ENCODE results near the gene ITPR3. TPM values are rescaled to one million over a fixed set of nuclear protein-coding genes. Genes with fewer than 3 reads are reported as not detected.

The ITPR3 gene
- total RNA-seq, 1 donor = 91.2 TPM

DNA sequence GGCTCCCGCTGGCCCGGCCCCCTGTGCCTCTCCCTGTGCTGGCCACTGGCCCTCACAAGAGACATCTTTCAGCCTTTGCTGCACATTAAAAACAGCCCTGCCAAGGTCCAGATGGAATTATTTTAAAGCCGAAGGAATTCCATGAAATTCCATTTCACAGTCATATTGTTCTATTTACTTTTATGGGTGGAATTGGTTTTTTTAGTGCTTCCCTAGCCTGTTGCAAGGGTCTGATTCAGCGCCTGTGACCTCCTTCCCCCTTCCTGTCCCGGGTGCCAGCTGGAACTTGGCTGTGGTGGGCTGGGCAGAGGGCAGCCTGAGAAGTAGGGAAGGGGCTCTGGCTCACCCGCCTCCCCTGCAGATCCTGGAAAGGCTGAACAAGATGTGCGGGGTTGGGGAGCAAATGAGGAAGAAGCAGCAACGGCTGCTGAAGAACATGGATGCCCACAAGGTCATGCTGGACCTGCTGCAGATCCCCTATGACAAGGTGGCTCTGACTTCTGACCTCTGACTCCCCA is 56.1 kb downstream of the ITPR3 start:
- peak; percentile 55 for DNase-seq (ENCODE audit: low read depth)
- TF ChIP-seq, protein P1, sequence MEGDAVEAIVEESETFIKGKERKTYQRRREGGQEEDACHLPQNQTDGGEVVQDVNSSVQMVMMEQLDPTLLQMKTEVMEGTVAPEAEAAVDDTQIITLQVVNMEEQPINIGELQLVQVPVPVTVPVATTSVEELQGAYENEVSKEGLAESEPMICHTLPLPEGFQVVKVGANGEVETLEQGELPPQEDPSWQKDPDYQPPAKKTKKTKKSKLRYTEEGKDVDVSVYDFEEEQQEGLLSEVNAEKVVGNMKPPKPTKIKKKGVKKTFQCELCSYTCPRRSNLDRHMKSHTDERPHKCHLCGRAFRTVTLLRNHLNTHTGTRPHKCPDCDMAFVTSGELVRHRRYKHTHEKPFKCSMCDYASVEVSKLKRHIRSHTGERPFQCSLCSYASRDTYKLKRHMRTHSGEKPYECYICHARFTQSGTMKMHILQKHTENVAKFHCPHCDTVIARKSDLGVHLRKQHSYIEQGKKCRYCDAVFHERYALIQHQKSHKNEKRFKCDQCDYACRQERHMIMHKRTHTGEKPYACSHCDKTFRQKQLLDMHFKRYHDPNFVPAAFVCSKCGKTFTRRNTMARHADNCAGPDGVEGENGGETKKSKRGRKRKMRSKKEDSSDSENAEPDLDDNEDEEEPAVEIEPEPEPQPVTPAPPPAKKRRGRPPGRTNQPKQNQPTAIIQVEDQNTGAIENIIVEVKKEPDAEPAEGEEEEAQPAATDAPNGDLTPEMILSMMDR (IDR thresholded peaks at IDR 0.05; ENCODE audit: insufficient read depth, low read length) = no peak
- H3K4me3 ChIP-seq (ENCODE audit: low read depth, low read length) = no peak overlapping the region

DNA sequence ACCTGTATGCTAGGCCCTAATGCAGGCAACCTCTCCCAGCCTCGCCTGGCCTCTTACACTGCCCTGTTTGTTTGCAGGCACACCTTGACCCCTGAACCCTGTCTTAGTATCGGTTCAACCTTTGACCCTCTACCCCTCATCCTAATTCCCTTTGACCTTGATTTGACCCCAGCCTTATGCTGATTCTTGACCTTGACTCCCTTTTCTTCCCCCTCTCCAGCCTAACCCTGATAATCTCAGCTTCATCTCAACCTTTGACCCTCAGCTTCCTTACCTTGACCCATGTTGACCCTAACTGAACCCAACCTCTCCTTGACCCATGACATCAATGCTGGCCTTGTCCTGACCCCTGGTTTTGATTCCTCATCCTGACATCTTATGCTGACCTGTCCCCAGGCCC is 56.6 kb downstream of the ITPR3 start:
- no peak for DNase-seq (ENCODE audit: low read depth)
- TF ChIP-seq, protein P1 (IDR thresholded peaks at IDR 0.05; ENCODE audit: insufficient read depth, low read length) = no peak
- H3K4me3 ChIP-seq (ENCODE audit: low read depth, low read length) = no peak overlapping the region

DNA sequence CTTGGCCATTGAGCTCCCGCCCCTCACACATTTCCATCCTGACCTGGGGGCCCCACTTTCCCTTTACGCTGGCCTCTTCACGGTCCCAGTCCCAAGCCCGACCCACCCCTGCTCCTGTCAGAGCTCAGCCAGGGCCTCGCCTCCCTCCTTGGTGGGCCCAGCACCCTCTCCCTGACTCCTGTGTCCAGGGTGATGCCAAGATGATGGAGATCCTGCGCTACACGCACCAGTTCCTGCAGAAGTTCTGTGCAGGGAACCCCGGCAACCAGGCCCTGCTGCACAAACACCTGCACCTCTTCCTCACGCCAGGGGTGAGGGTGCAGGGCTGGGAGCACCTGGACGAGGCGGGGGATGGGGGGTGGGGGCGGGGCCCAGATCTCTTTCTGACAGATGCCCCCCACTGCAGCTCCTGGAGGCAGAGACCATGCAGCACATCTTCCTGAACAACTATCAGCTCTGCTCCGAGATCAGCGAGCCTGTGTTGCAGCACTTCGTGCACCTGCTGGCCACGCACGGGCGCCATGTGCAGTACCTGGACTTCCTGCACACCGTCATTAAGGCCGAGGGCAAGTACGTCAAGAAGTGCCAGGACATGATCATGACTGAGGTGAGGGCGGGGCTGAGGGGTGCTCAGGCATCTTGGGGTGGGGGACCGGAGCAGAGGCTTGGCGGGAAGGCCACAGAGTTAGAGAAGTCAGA is 57.3 kb downstream of the ITPR3 start:
- no peak overlapping the region for H3K4me3 ChIP-seq (ENCODE audit: low read depth, low read length)
- no peak for DNase-seq (ENCODE audit: low read depth)
- TF ChIP-seq, protein P1 (IDR thresholded peaks at IDR 0.05; ENCODE audit: insufficient read depth, low read length) = no peak

DNA sequence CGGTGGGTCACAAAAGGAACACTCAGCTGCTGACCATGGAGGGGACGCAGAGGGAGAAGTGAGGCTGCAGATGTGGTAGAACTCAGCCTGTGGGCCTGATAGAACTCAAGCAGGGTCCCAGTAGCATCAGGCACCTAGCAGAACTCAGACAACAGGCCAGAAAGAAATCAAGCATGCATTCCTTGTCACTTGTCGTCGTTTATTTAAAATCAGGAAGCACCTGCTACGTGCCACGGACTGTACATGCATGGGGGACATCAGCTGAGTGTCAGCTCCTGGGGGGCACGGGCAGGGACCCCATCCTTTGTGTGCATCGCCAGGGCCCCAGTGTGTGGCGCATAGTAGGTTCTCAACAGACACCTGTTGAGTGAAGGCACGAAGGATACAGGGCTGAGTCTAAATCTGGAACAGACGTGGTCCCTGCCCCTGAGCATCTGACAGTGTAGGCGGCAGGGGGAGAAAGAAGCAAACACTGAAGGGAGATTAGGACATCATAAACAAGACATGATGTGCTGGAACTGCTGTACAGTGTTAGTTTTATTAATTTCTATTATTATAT is 57.9 kb downstream of the ITPR3 start:
- TF ChIP-seq, protein P1 (IDR thresholded peaks at IDR 0.05; ENCODE audit: insufficient read depth, low read length) = no peak
- no peak for DNase-seq (ENCODE audit: low read depth)
- H3K4me3 ChIP-seq (ENCODE audit: low read depth, low read length) = no peak overlapping the region

DNA sequence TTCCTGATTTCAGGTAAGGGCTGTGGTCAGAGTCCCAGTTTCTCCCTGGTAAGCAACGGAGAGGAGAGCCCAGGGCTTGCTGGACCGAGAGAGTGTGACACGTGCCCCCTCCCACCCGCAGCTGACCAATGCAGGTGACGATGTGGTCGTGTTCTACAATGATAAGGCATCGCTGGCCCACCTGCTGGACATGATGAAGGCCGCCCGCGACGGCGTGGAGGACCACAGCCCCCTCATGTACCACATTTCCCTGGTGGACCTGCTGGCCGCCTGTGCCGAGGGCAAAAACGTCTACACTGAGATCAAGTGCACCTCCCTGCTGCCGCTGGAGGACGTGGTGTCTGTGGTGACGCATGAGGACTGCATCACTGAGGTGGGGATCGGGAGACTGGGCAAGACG is 58.6 kb downstream of the ITPR3 start:
- TF ChIP-seq, protein P1 (IDR thresholded peaks at IDR 0.05; ENCODE audit: insufficient read depth, low read length) = no peak
- no peak overlapping the region for H3K4me3 ChIP-seq (ENCODE audit: low read depth, low read length)
- no peak for DNase-seq (ENCODE audit: low read depth)

DNA sequence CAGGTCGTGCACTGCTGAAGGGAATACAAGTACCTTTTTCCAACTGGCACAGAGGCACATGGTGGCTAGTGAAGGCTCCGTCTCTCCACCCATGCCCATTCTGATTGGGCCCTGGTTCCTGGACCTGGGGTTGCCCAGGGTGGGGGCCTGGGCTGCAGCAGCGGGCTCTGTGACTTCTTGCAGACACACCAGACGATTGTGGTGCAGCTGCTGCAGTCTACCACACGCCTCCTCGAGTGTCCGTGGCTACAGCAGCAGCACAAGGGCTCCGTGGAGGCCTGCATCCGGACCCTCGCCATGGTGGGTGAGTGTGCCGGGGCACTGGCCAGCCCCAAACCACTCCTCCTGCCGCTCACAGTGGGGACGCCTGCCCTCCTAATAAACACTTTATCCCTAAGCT is 61.2 kb downstream of the ITPR3 start:
- DNase-seq (ENCODE audit: low read depth) = no peak
- H3K4me3 ChIP-seq (ENCODE audit: low read depth, low read length) = no peak overlapping the region
- TF ChIP-seq, protein P1 (IDR thresholded peaks at IDR 0.05; ENCODE audit: insufficient read depth, low read length) = no peak
